ENCODE data around the gene TBATA. TPM values are rescaled to one million over a fixed set of nuclear protein-coding genes. Genes with fewer than 3 reads are reported as not detected.
A peak's percentile ranks its signal among the peaks of the same experiment; 100 is the strongest.
"Not testable (repeated sequence)": the region's sequence is repeated elsewhere in the genome, so short reads cannot be mapped to it uniquely, and the experiment has no call there.

Gene TBATA
- total and polyA plus RNA-seq, 8 donors: not detected

- intact Hi-C loops (cut with DNase I): loop anchor here in 1 of 2 donors (10.0 kb wide), 1 partner anchor 214 kb away; no protein-coding TSS in a partner anchor
- Histone ChIP-seq H3K27me3 (no peaks in the 10 kb centered on the region), H3K9me3 (peaks cover 0 to 10% of the 10 kb centered on the region in 2 donors), H3K36me3 (no peaks in the 10 kb centered on the region), H3K27ac (no peak overlapping the region), H3K4me1 (no peaks in the 10 kb centered on the region), H3K4me3 (no peak overlapping the region)
- DNase-seq (no peak), ATAC-seq (no peak)
- TF ChIP-seq CTCF (IDR thresholded peaks at IDR 0.05): no peak
These were observed 16.1 kb downstream of the TBATA start for GRCh38 chr10:70769121-70769520.

- H3K27ac ChIP-seq, H3K4me1 ChIP-seq, H3K36me3 ChIP-seq, H3K27me3 ChIP-seq, H3K4me3 ChIP-seq, ATAC-seq, DNase-seq: not testable (repeated sequence)
- intact Hi-C loops (cut with DNase I): loop anchor here in 1 of 2 donors (10.0 kb wide), 1 partner anchor 213 kb away; no protein-coding TSS in a partner anchor
- peaks cover 0 to 10% of the 10 kb centered on the region in 2 donors for H3K9me3 ChIP-seq
These were observed 17.0 kb downstream of the TBATA start for GRCh38 chr10:70768026-70768685.

- DNase-seq: peak in 1 of 4 donors; percentile 17
- Histone ChIP-seq H3K4me1 (no peaks in the 10 kb centered on the region), H3K27me3 (no peaks in the 10 kb centered on the region), H3K4me3 (no peak overlapping the region), H3K27ac (no peak overlapping the region), H3K9me3 (peaks cover 0 to 10% of the 10 kb centered on the region in 2 donors), H3K36me3 (no peaks in the 10 kb centered on the region)
- no peak for TF ChIP-seq CTCF (IDR thresholded peaks at IDR 0.05)
- no peak for ATAC-seq
- intact Hi-C loops (cut with DNase I): loop anchor here in 1 of 2 donors (10.0 kb wide), 1 partner anchor 211 kb away; no protein-coding TSS in a partner anchor
These were observed 19.2 kb downstream of the TBATA start for GRCh38 chr10:70765794-70766594.

- Histone ChIP-seq H3K27me3 (no peaks in the 10 kb centered on the region), H3K4me1 (peaks cover 0 to 3% of the 10 kb centered on the region in 2 donors), H3K36me3 (no peaks in the 10 kb centered on the region), H3K27ac (no peak overlapping the region), H3K9me3 (peaks cover 0 to 10% of the 10 kb centered on the region in 2 donors), H3K4me3 (no peak overlapping the region)
- intact Hi-C loops (cut with DNase I): loop anchor here in 1 of 2 donors (10.0 kb wide), 1 partner anchor 209 kb away; no protein-coding TSS in a partner anchor
- DNase-seq: peak in 1 of 4 donors; percentile 13
- no peak for ATAC-seq
- no peak for TF ChIP-seq CTCF (IDR thresholded peaks at IDR 0.05)
These were observed 21.6 kb downstream of the TBATA start for GRCh38 chr10:70763567-70763966.

- Histone ChIP-seq H3K4me1 (peaks cover 0 to 3% of the 10 kb centered on the region in 2 donors), H3K27me3 (no peaks in the 10 kb centered on the region), H3K4me3 (no peak overlapping the region), H3K36me3 (no peaks in the 10 kb centered on the region), H3K27ac (no peak overlapping the region), H3K9me3 (peaks cover 0 to 10% of the 10 kb centered on the region in 2 donors)
- no peak for TF ChIP-seq CTCF (IDR thresholded peaks at IDR 0.05)
- ATAC-seq (no peak), DNase-seq (peak in 1 of 4 donors; percentile 25)
- intact Hi-C loops (cut with DNase I): loop anchor here in 1 of 2 donors (10.0 kb wide), 1 partner anchor 208 kb away; no protein-coding TSS in a partner anchor
These were observed 22.6 kb downstream of the TBATA start for GRCh38 chr10:70762441-70763175.
